Keratinocyte (primary cell): ENCODE results near the gene ADAMTSL5. TPM values are rescaled to one million over a fixed set of nuclear protein-coding genes. Genes with fewer than 3 reads are reported as not detected.

Experiments used
- DNase-seq: peaks from one replicate; pipeline ENCODE4 v3.0.0-alpha.2; 2011; ENCODE audit warnings: low read depth, missing footprints, low spot score
- FAIRE-seq: peaks from 2 replicates; lab custom pipeline; 2011; peaks lifted over from hg19 to GRCh38; lab: Jason Lieb, UNC
- H2AFZ ChIP-seq: 2 replicates; pipeline ENCODE4 v1.6.0; 2012; ENCODE audit warnings: low read length, control low read depth, inconsistent platforms; ENCODE audit not compliant: control insufficient read depth
- H3K27ac ChIP-seq: 2 replicates; pipeline ENCODE4 v1.5.1; 2011; ENCODE audit warnings: low read length; ENCODE audit not compliant: control insufficient read depth, insufficient read depth
- H3K27me3 ChIP-seq: 3 replicates; pipeline ENCODE4 v1.6.0; 2011; ENCODE audit warnings: low read length; ENCODE audit not compliant: control insufficient read depth, insufficient read depth; ENCODE audit errors: extremely low read depth
- H3K36me3 ChIP-seq, 2 experiments: 2 replicates in 1 of 2; 3 replicates in 1 of 2; pipeline ENCODE4 v1.5.1; 2011; ENCODE audit warnings: low read length in 2 of 2, mild to moderate bottlenecking in 1 of 2; ENCODE audit not compliant: control insufficient read depth in 2 of 2, insufficient read depth in 2 of 2; ENCODE audit errors: extremely low read depth in 1 of 2
- H3K4me1 ChIP-seq: 3 replicates; pipeline ENCODE4 v1.5.1; 2011; ENCODE audit warnings: low read length; ENCODE audit not compliant: control insufficient read depth, insufficient read depth; ENCODE audit errors: extremely low read depth
- H3K4me2 ChIP-seq: 3 replicates; pipeline ENCODE4 v1.6.0; 2011; ENCODE audit warnings: low read depth, low read length; ENCODE audit not compliant: control insufficient read depth, insufficient read depth; ENCODE audit errors: extremely low read depth
- H3K4me3 ChIP-seq, 3 experiments: fragments of 200-600 bp in 1 of 3; sonication (generic) in 1 of 3; 2 replicates in 2 of 3; 3 replicates in 1 of 3; pipeline ENCODE4 v1.5.1; 2011 to 2016; ENCODE audit warnings: low read length in 3 of 3, mild to moderate bottlenecking in 3 of 3, control low read depth in 2 of 3, inconsistent platforms in 1 of 3, low read depth in 1 of 3, mixed read lengths in 1 of 3, mixed run types in 1 of 3, moderate library complexity in 1 of 3; ENCODE audit not compliant: control insufficient read depth in 2 of 3, insufficient read depth in 2 of 3; ENCODE audit errors: extremely low read depth in 1 of 3
- H3K79me2 ChIP-seq: 2 replicates; pipeline ENCODE4 v1.6.0; 2012; ENCODE audit warnings: low read length; ENCODE audit not compliant: control insufficient read depth, insufficient read depth
- H3K9ac ChIP-seq: 3 replicates; pipeline ENCODE4 v1.6.0; 2011; ENCODE audit warnings: low read length; ENCODE audit not compliant: control insufficient read depth, insufficient read depth; ENCODE audit errors: extremely low read depth
- H3K9me1 ChIP-seq: 3 replicates; pipeline ENCODE4 v1.6.0; 2011; ENCODE audit warnings: low read length; ENCODE audit not compliant: control insufficient read depth, insufficient read depth; ENCODE audit errors: extremely low read depth
- H3K9me3 ChIP-seq: 2 replicates; pipeline ENCODE4 v1.5.1; 2012; ENCODE audit warnings: low read depth, low read length; ENCODE audit not compliant: control insufficient read depth
- H4K20me1 ChIP-seq: 3 replicates; pipeline ENCODE4 v1.6.0; 2011; ENCODE audit warnings: low read length; ENCODE audit not compliant: control insufficient read depth, insufficient read depth; ENCODE audit errors: extremely low read depth
- CTCF ChIP-seq, 3 experiments: IDR thresholded peaks in 1 of 3; conservative IDR thresholded peaks in 1 of 3; optimal IDR thresholded peaks in 1 of 3; 2 replicates in 2 of 3; 3 replicates in 1 of 3; pipeline versions ENCODE3 to v1.5.1; 2011; ENCODE audit warnings: low read length in 3 of 3, mild to moderate bottlenecking in 3 of 3, moderate library complexity in 2 of 3, control low read depth in 1 of 3, inconsistent platforms in 1 of 3; ENCODE audit not compliant: insufficient read depth in 2 of 3; ENCODE audit errors: extremely low read depth in 1 of 3
- EZH2 ChIP-seq: IDR thresholded peaks from one replicate; pipeline ENCODE4 v1.6.1; 2012; ENCODE audit warnings: inconsistent platforms, mild to moderate bottlenecking, low read length, moderate library complexity
- dilution Hi-C: fragments of 300-500 bp; cut with MboI; formaldehyde crosslinking; loops from one replicate; pipeline ENCODE4 v1.7.0; 2020; ENCODE audit warnings: low sequenced_read_pairs; ENCODE audit not compliant: extremely low pct_ligation_motif_present
- polyA plus RNA-seq, 5 experiments: library from polyadenylated mRNA; depleted of rRNA in 3 of 5; stranded (reverse) in 3 of 5; stranded (forward) in 1 of 5; unstranded in 1 of 5; fragments of >200 nt; gene quantifications; 1 replicate in 1 of 5; 2 replicates in 3 of 5; 3 replicates in 1 of 5; pipeline versions ENCODE4 v1.2.1 to v1.2.3, GENCODE V29; 2011 to 2012; ENCODE audit warnings: missing spikeins in 2 of 5, low read depth in 1 of 5, low replicate concordance in 1 of 5

Gene ADAMTSL5
- polyA plus RNA-seq, 1 donor (not counting 4 experiments of a cell fraction or from before 2014, with no cell fraction given) = 4.2 TPM

DNA sequence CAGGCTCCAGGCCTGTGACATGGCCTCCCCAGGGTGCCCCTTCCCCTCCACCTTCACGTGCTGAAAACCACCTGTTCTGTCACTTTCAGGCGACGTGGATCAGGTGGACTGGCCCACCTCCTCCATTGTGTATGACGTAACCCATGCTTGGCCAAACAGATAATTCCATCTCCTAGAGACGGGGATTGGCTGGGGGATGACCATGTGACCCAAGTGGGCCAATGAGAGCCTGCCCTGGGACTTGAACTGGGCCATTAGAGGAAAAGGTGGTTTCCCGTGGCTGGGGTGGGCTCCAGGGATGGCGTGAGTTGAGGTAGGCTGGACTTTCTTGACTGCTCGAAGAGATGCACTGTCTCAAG, 3.6 kb upstream of the ADAMTSL5 start:
- Histone ChIP-seq H3K36me3 (no peaks in the 10 kb centered on the region), H3K4me3 (no peak overlapping the region), H3K79me2 (no peaks in the 10 kb centered on the region), H2AFZ (no peak overlapping the region), H3K9me1 (no peaks in the 10 kb centered on the region), H3K9me3 (no peaks in the 10 kb centered on the region), H3K27me3 (no peaks in the 10 kb centered on the region), H3K9ac (no peak overlapping the region), H4K20me1 (no peaks in the 10 kb centered on the region), H3K4me2 (no peak overlapping the region), H3K27ac (no peak overlapping the region), H3K4me1 (peaks cover 4% of the 10 kb centered on the region)
- TF ChIP-seq EZH2 (no peak), CTCF (optimal IDR thresholded peaks at IDR 0.05 in 1 of 3, IDR thresholded peaks at IDR 0.05 in 1 of 3, conservative IDR thresholded peaks at IDR 0.05 in 1 of 3; ENCODE audit: extremely low read depth in 1 of 3, insufficient read depth in 2 of 3, low read length in 3 of 3) (no peak)
- dilution Hi-C loops = no loop called here
- no peak for DNase-seq
- FAIRE-seq = no peak

DNA sequence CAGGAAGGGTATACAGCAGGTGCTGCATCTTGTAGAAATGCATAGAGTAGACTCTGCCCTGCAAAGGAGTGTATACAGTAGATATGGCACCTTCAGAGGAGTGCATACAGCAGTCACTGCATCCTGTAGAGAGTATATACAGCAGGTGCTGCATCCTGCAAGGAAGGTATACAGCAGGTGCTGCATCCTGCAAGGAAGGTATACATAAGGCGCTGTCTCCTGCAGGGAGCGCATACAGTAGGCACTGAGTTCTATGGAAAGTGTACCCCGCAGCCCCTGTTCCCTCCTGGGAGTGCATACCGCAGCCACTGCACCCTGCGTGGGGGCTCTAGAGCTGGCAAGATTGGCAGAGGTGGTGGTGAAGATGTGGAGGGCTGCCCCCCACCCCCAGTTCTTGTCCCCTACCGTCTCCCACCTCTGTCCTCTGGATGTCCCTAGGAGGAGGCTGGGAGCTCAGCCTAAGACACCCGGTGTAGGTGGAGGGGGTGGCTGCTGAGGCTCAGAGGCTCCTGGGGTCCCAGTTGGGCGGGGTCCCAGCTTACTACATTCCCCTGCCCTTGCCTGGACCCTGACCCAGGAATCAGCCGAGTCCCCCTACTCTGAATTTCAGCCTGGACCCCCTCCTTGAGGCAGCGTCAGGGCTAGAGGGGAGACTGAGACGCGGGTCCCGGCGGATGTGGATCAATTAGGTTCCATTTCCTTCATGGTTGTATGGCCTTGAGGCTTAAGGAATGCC, 2.3 kb upstream of the ADAMTSL5 start:
- Histone ChIP-seq H3K9me3 (no peaks in the 10 kb centered on the region), H2AFZ (no peak overlapping the region), H3K4me3 (no peak overlapping the region), H4K20me1 (no peaks in the 10 kb centered on the region), H3K9ac (no peak overlapping the region), H3K9me1 (no peaks in the 10 kb centered on the region), H3K79me2 (no peaks in the 10 kb centered on the region), H3K4me1 (peaks cover 4% of the 10 kb centered on the region), H3K36me3 (no peaks in the 10 kb centered on the region), H3K27ac (no peak overlapping the region), H3K27me3 (no peaks in the 10 kb centered on the region), H3K4me2 (no peak overlapping the region)
- no peak for FAIRE-seq
- dilution Hi-C loops = no loop called here
- DNase-seq = no peak
- TF ChIP-seq CTCF (optimal IDR thresholded peaks at IDR 0.05 in 1 of 3, IDR thresholded peaks at IDR 0.05 in 1 of 3, conservative IDR thresholded peaks at IDR 0.05 in 1 of 3; ENCODE audit: extremely low read depth in 1 of 3, insufficient read depth in 2 of 3, low read length in 3 of 3) (no peak), EZH2 (no peak)
